Spleen (tissue), 7 donors: Measurements from ENCODE around the gene CREB3L4.

Source experiments
- POLR2A ChIP-seq, 3 donors: fragments of 450-650 bp; IDR thresholded peaks; one replicate each; pipeline ENCODE4 v1.5.1; 2017; ENCODE audit warnings: antibody characterized with exemption in 3 of 3, mild to moderate bottlenecking in 1 of 3
- POLR2AphosphoS5 ChIP-seq, 3 donors: sonication (generic); formaldehyde crosslinking; IDR thresholded peaks; one replicate each; pipeline ENCODE4 v1.5.1; 2017; ENCODE audit warnings: antibody characterized with exemption in 3 of 3
- TF ChIP-seq, protein P1 (sequence below), 11 experiments: fragments of 200-600 bp in 7 of 11; fragments of 450-650 bp in 4 of 11; sonication (generic) in 4 of 11; IDR thresholded peaks in 8 of 11; conservative IDR thresholded peaks in 3 of 11; 1 replicate in 7 of 11; 2 replicates in 4 of 11; pipeline versions ENCODE4 v1.4.0 to v1.8.0; 2016 to 2021; ENCODE audit warnings: antibody characterized with exemption in 11 of 11, inconsistent platforms in 4 of 11, mild to moderate bottlenecking in 1 of 11
- donor health status: DM: no; HTN: no; CAD: no; lungs with moderate emphysema.
- donor health status: DM: no; HTN: no; CAD: no.
- donor health status: DM: no; HTN: no; CAD: no.

DNA sequence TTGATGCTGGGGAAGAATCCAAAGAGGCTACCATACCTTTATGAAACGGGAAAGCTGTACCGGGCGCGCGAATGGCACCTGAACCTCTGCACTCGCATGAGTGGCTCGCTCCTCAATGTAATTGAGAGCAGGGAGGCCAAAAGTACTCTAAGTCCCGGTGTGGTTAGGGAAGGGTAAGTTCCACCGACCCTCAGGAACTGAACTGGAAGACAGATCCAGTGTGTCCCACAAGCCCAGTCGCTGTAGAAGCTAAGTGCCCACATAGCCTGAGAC, 46.0 kb upstream of the CREB3L4 start:
- TF ChIP-seq, protein P1, sequence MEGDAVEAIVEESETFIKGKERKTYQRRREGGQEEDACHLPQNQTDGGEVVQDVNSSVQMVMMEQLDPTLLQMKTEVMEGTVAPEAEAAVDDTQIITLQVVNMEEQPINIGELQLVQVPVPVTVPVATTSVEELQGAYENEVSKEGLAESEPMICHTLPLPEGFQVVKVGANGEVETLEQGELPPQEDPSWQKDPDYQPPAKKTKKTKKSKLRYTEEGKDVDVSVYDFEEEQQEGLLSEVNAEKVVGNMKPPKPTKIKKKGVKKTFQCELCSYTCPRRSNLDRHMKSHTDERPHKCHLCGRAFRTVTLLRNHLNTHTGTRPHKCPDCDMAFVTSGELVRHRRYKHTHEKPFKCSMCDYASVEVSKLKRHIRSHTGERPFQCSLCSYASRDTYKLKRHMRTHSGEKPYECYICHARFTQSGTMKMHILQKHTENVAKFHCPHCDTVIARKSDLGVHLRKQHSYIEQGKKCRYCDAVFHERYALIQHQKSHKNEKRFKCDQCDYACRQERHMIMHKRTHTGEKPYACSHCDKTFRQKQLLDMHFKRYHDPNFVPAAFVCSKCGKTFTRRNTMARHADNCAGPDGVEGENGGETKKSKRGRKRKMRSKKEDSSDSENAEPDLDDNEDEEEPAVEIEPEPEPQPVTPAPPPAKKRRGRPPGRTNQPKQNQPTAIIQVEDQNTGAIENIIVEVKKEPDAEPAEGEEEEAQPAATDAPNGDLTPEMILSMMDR (IDR thresholded peaks at IDR 0.05 in 8 of 11, conservative IDR thresholded peaks at IDR 0.05 in 3 of 11): no peak
- no peak for TF ChIP-seq POLR2A (IDR thresholded peaks at IDR 0.05)
- TF ChIP-seq POLR2AphosphoS5 (IDR thresholded peaks at IDR 0.05): no peak
